ENCODE results near the gene CAPN13.
A peak's percentile ranks its signal among the peaks of the same experiment; 100 is the strongest.

Gene CAPN13

DNA sequence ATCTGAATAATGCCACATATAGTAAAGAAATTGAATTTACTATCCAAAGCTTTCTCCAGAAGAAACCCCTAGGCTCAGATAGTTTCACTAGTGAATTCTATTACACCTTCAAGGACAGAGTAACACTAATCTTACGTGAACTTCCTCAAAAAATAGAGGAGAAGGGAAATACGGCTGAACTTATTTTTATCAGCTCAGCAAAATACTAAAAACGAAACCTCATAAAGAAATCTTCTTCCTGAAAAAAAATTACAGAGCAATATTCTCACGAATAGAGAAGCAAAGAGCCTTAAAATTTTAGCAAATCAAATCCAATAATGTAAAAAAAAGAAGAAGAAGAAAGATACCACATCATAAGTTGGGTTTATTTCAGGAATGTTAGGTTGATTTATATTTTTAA lies 14.7 kb downstream of the CAPN13 start:
- DNase-seq (ENCODE audit: low read depth), result no peak
- TF ChIP-seq, protein P1, sequence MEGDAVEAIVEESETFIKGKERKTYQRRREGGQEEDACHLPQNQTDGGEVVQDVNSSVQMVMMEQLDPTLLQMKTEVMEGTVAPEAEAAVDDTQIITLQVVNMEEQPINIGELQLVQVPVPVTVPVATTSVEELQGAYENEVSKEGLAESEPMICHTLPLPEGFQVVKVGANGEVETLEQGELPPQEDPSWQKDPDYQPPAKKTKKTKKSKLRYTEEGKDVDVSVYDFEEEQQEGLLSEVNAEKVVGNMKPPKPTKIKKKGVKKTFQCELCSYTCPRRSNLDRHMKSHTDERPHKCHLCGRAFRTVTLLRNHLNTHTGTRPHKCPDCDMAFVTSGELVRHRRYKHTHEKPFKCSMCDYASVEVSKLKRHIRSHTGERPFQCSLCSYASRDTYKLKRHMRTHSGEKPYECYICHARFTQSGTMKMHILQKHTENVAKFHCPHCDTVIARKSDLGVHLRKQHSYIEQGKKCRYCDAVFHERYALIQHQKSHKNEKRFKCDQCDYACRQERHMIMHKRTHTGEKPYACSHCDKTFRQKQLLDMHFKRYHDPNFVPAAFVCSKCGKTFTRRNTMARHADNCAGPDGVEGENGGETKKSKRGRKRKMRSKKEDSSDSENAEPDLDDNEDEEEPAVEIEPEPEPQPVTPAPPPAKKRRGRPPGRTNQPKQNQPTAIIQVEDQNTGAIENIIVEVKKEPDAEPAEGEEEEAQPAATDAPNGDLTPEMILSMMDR (IDR thresholded peaks at IDR 0.05; ENCODE audit: control insufficient read depth, extremely low read depth, insufficient read depth), result no peak
- no peak overlapping the region for H3K4me3 ChIP-seq (ENCODE audit: low read depth, low read length)

DNA sequence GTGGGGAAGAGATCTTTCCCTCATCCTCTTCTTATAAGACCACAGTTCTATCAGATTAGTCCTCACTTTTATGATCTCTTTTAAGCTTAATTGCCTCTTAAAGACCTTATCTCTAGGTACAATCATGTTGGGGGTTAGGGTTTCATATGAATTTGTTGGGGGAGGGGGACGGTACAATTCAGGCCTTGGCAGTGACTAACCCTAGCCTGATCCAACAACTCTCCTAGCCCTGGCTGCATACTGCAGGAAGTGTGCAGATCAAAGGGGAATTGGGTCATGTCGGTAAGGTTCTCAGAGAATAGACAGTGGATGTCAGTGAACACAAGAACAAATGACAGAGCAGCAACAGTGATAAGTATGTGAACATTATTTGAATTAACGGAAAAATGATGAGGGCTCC lies 16.4 kb downstream of the CAPN13 start:
- H3K4me3 ChIP-seq (ENCODE audit: low read depth, low read length), result no peak overlapping the region
- TF ChIP-seq, protein P1 (IDR thresholded peaks at IDR 0.05; ENCODE audit: control insufficient read depth, extremely low read depth, insufficient read depth), result no peak
- DNase-seq (ENCODE audit: low read depth), result peak; percentile 67

DNA sequence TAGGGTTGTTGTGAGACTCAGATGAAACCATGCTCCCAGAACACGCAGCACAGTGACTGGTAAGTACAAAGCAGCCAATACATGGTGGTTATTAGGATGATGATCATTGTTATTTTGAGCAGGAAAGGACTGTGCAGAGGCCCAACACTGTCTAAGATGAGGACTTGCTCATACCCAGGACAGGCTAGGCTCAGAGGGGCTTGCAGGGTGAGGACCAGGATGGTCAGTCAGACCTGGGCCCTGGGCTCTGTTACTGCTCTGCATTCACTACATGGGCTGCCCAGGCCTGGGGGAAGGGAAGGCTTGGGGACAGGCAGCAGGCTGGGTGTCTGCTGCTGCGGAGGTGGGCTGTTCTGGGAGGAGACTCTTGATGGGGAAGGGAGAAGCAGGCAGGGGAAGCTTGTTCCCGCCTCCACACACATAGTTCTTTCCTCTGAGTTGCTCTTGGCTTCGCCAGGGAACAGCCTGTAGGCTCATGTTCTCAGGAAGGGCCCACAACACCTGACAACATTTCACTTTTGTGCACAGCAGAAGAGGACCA lies 17.5 kb downstream of the CAPN13 start:
- TF ChIP-seq, protein P1 (IDR thresholded peaks at IDR 0.05; ENCODE audit: control insufficient read depth, extremely low read depth, insufficient read depth), result no peak
- no peak for DNase-seq (ENCODE audit: low read depth)
- H3K4me3 ChIP-seq (ENCODE audit: low read depth, low read length), result no peak overlapping the region

DNA sequence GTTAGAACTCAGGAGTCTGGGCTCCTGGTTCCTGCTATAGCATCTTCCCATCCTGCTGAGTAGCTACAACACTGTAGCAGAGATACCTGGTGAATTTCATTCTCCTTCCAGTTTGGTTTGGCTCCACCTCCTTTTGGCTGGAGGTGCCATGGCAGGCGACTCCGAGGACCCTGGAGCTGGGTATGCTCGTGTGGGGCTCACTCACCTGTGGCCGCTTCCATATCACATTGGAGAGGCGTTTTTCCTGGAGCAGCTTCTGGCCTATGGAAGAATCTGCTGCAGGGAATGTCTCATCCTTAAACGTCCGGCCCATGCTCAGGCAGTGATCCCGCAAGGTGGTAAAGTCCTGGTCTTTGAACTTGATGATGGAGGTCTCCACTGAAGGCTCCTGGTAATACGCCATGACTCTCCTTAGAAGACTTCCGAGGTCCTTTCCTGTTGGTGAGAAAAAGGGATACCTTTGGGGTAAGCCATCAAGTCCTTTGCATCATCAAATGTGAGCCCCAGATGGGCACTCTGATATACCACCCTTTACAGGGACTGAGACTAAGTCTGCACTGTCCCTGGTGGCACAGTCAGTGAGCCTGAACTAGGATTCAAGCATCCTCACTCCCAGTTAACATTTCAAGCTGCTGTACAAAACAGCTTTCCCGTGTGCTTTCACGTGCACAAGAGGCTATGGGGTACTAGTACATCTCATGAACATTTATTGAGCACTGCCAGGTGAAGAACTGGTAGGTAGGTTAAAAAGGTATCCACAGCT lies 20.1 kb downstream of the CAPN13 start:
- TF ChIP-seq, protein P1 (IDR thresholded peaks at IDR 0.05; ENCODE audit: control insufficient read depth, extremely low read depth, insufficient read depth), result no peak
- no peak overlapping the region for H3K4me3 ChIP-seq (ENCODE audit: low read depth, low read length)
- DNase-seq (ENCODE audit: low read depth), result no peak

DNA sequence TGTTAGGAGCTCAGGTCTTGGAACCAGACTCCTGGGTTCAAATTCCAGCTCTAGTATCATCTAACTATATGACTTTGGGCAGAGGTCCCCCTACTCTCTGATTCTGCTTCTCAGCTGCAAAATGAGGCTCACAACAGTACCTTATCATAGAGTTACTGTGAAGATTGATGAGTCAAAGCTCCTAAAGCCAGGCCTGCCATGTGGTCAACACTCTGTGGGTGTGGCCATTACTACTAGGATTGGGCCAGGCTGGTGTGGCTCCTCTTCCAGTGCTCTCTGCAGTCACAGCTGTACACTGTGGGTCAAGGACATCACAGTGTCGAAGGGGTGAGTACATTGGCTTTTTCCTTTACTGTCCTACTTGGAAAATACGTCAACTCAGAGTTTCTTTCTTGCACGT lies 22.6 kb downstream of the CAPN13 start:
- DNase-seq (ENCODE audit: low read depth), result no peak
- H3K4me3 ChIP-seq (ENCODE audit: low read depth, low read length), result no peak overlapping the region
- TF ChIP-seq, protein P1 (IDR thresholded peaks at IDR 0.05; ENCODE audit: control insufficient read depth, extremely low read depth, insufficient read depth), result no peak

DNA sequence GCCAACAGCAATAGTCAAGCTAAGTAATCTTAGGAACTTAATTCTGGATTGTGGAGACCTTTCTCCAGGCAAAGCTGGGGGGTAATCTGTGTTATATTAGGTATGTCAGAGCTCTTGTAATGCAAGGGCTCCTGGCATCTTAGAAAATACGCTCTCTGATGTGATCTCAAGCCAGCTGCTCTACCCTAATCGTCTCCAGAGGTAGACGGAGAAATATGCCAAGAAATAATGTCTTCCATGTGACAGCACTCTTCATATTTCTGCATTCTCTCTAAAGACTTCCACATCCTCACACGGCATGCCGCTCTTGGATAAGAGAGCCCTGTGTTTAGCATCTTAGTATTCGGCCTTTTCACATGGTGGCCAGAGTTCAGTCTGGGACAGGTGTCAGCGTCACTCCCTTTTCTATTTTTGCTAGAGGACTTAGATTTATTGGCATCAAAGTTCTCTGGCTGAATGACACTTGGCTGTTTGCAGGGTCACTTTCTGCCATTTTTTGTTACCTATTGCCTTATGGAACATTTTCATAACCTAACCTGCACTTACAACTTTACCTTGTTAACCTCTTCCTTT lies 25.2 kb downstream of the CAPN13 start:
- no peak overlapping the region for H3K4me3 ChIP-seq (ENCODE audit: low read depth, low read length)
- TF ChIP-seq, protein P1 (IDR thresholded peaks at IDR 0.05; ENCODE audit: control insufficient read depth, extremely low read depth, insufficient read depth), result no peak
- no peak for DNase-seq (ENCODE audit: low read depth)
